Measurements from ENCODE around the gene PTPRG.

- no peak for TF ChIP-seq EZH2 (IDR thresholded peaks at IDR 0.05; ENCODE audit: low read length, missing control alignments)
- no peak for TF ChIP-seq CTCF (conservative IDR thresholded peaks at IDR 0.05 in 1 of 2, IDR thresholded peaks at IDR 0.05 in 1 of 2; ENCODE audit: low read depth in 1 of 2, low read length in 2 of 2)
Measured at GRCh38 chr3:61631108-61631769, 69.9 kb downstream of the PTPRG start.
